Pancreas (tissue), 10 donors: ENCODE results near the gene RBBP8NL. TPM values are rescaled to one million over a fixed set of nuclear protein-coding genes. Genes with fewer than 3 reads are reported as not detected.

ENCODE experiments used
- ATAC-seq, 4 donors: fragments of 200-7000 bp; cut with Tn5 transposase; one replicate each; pipeline versions ENCODE4 v1.8.0 to v1.9.1; 2020; ENCODE audit warnings: mild to moderate bottlenecking in 4 of 4, moderate library complexity in 4 of 4
- DNase-seq, 6 donors: peaks; one replicate each; pipeline ENCODE4 v3.0.0-alpha.2; 2020
- FAIRE-seq: peaks from 2 replicates; lab custom pipeline; 2012; peaks lifted over from hg19 to GRCh38; lab: Jason Lieb, UNC
- H3K27ac ChIP-seq, 4 donors: fragments of 200-600 bp; sonication (generic); 1 replicate in 3 of 4; 2 replicates in 1 of 4; pipeline versions ENCODE4 v1.5.0 to v1.8.0; 2020
- H3K27me3 ChIP-seq, 4 donors: fragments of 200-600 bp; one replicate each; pipeline ENCODE4 v1.8.0; 2021
- H3K36me3 ChIP-seq, 3 donors: fragments of 200-600 bp; sonication (generic) in 1 of 3; one replicate each; pipeline versions ENCODE4 v1.5.0 to v1.8.0; 2020 to 2021
- H3K4me1 ChIP-seq, 3 donors: fragments of 200-600 bp; one replicate each; pipeline ENCODE4 v1.8.0; 2021
- H3K4me3 ChIP-seq, 4 donors: fragments of 200-600 bp; sonication (generic) in 2 of 4; one replicate each; pipeline versions ENCODE4 v1.5.0 to v1.8.0; 2020 to 2021
- H3K9me3 ChIP-seq, 4 donors: fragments of 200-600 bp; one replicate each; pipeline ENCODE4 v1.8.0; 2021
- CTCF ChIP-seq, 4 donors: fragments of 200-600 bp; sonication (generic) in 3 of 4; IDR thresholded peaks; one replicate each; pipeline versions ENCODE4 v1.5.0 to v1.8.0; 2021; ENCODE audit warnings: antibody characterized with exemption in 4 of 4
- WGBS, 2 donors: extraction: QIAGEN DNeasy Blood & Tissue Kit; methylation state at CpG; one replicate each; pipeline ENCODE4 v1.1.7; 2013; 5-methylcytosine and 5-hydroxymethylcytosine counted together
- intact Hi-C, 3 donors: fragments of 100-400 bp; cut with DNase I; formaldehyde crosslinking; loops; one replicate each; pipeline versions ENCODE4 v1.11.1 to v1.14.2; 2022
- polyA plus RNA-seq, 2 donors: library from polyadenylated mRNA; stranded (reverse); fragments of 200-250 nt; gene quantifications; one replicate each; pipeline ENCODE4 v1.2.3, GENCODE V29; 2013
- total RNA-seq, 6 donors: library from RNA; stranded (reverse); fragmentation: NEBNext Ultra II Directional in 4 of 6; extraction: Animal tissue kit (Norgen Biotek cat#: 25700) in 4 of 6; gene quantifications; one replicate each; pipeline versions ENCODE4 v1.2.1 to v1.2.4, GENCODE V29; 2021 to 2023
- donor health status: healthy with polysubstance abuse.
- donor health status: DM: no; HTN: no; CAD: no; lungs with moderate emphysema.
- donor health status: DM: no; HTN: no; CAD: no.
- donor health status: control.
- donor health status: control.
- donor health status: Bipolar disorder and iron deficiency.
- donor health status: DM: yes; HTN: yes; CAD: no.
- donor health status: DM: no; HTN: no; CAD: no.
- donor health status: DM: no; HTN: no; CAD: no.
- donor health status: DM: yes; HTN: yes; CAD: no.

Gene RBBP8NL
- total and polyA plus RNA-seq, 8 donors, result 0.66 to 4.8 (median 1.3) TPM

- no peak for DNase-seq
- Histone ChIP-seq H3K4me3 (no peak overlapping the region), H3K27me3 (no peaks in the 10 kb centered on the region), H3K9me3 (no peaks in the 10 kb centered on the region), H3K27ac (no peak overlapping the region), H3K36me3 (no peaks in the 10 kb centered on the region), H3K4me1 (peaks cover 10 to 13% (median 12%) of the 10 kb centered on the region in 3 donors)
- 89 to 94% methylated on average over 18 to 22 of the region's 22 CpGs for WGBS, 2 donors
- FAIRE-seq, result no peak
- ATAC-seq, result no peak
- intact Hi-C loops, result no loop called here
- TF ChIP-seq CTCF (IDR thresholded peaks at IDR 0.05), result no peak
These were observed 13.3 kb downstream of the RBBP8NL start for GRCh38 chr20:62413896-62414481.

GRCh38 chr20:62413025-62413570 is 14.2 kb downstream of the RBBP8NL start:
- FAIRE-seq (no peak), DNase-seq (no peak), ATAC-seq (no peak)
- Histone ChIP-seq H3K27me3 (no peaks in the 10 kb centered on the region), H3K4me1 (peaks cover 10 to 13% (median 12%) of the 10 kb centered on the region in 3 donors), H3K9me3 (no peaks in the 10 kb centered on the region), H3K4me3 (no peak overlapping the region), H3K27ac (no peak overlapping the region), H3K36me3 (no peaks in the 10 kb centered on the region)
- WGBS, 2 donors, result 84 to 85% methylated on average over 11 of the region's 11 CpGs
- intact Hi-C loops, result no loop called here
- no peak for TF ChIP-seq CTCF (IDR thresholded peaks at IDR 0.05)

- whole genome bisulfite sequencing, 2 donors, result 83 to 88% methylated on average over 22 of the region's 22 CpGs
- H3K27me3 ChIP-seq, result no peaks in the 10 kb centered on the region
- H3K4me3 ChIP-seq, result no peak overlapping the region
- intact Hi-C loops, result no loop called here
- FAIRE-seq, result no peak
- H3K4me1 ChIP-seq, result peaks cover 10 to 18% (median 15%) of the 10 kb centered on the region in 3 donors
- no peaks in the 10 kb centered on the region for H3K9me3 ChIP-seq
- no peak for ATAC-seq
- H3K36me3 ChIP-seq, result no peaks in the 10 kb centered on the region
- no peak overlapping the region for H3K27ac ChIP-seq
- no peak for TF ChIP-seq CTCF (IDR thresholded peaks at IDR 0.05)
- no peak for DNase-seq
These were observed 14.9 kb downstream of the RBBP8NL start for GRCh38 chr20:62412194-62413024.

DNA sequence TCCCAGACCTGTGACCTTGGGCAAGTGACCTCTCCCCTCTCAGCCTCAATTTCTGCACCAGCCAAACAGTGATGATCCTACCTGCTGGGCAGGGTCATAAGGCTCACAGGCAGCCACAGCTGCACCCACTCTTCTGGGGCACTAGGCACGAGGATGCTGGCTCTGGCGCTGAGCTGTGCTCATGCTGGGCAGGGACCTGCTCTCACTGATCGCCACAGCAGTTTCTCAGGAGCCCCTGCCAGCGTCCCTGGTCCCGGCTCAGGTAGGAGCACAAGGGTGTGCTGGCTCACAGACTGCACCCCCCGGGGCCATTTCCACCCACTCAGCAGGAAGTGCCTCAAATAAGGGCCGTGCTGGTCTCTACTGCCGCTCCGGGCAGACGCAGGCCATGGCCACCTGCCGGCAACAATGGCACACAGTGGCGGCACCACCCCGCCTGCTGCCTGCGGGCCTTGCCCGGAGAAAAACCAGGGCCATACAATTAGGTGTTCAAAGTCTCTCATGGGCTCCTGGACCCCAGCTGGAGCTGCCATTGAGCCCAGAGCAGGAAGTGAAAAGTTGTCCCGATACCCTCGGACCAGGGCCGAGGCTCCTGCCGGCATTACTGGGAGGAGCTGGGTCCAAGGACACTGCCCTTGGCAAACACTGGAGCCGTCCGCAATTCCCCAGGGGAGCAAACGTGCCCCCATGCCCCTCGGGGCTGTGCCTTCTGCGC is 15.7 kb downstream of the RBBP8NL start:
- FAIRE-seq (no peak), ATAC-seq (no peak), DNase-seq (no peak)
- Histone ChIP-seq H3K27me3 (no peaks in the 10 kb centered on the region), H3K9me3 (no peaks in the 10 kb centered on the region), H3K4me3 (no peak overlapping the region), H3K36me3 (no peaks in the 10 kb centered on the region), H3K4me1 (peaks cover 10 to 19% (median 17%) of the 10 kb centered on the region in 3 donors), H3K27ac (no peak overlapping the region)
- TF ChIP-seq CTCF (IDR thresholded peaks at IDR 0.05), result no peak
- intact Hi-C loops, result no loop called here
- 69 to 70% methylated on average over 24 of the region's 24 CpGs for WGBS, 2 donors
